ENCODE measurements around the gene CLK1.

The CLK1 gene

GRCh38 chr2:200863782-200864175, 679 bp downstream of the CLK1 start:
- Mint-ChIP-seq H3K36me3 (peaks cover 26% of the 10 kb centered on the region), H3K4me1 (peaks cover 30% of the 10 kb centered on the region), H3K27ac (peak overlapping the region; percentile 97), H3K4me3 (peak overlapping the region; percentile 95), H3K27me3 (no peaks in the 10 kb centered on the region), H3K9me3 (no peaks in the 10 kb centered on the region)
- ATAC-seq (ENCODE audit: low read depth) (peak; percentile 7), DNase-seq (ENCODE audit: low spot score in 2 of 2) (peak in 1 of 2 donors; percentile 33)

DNA sequence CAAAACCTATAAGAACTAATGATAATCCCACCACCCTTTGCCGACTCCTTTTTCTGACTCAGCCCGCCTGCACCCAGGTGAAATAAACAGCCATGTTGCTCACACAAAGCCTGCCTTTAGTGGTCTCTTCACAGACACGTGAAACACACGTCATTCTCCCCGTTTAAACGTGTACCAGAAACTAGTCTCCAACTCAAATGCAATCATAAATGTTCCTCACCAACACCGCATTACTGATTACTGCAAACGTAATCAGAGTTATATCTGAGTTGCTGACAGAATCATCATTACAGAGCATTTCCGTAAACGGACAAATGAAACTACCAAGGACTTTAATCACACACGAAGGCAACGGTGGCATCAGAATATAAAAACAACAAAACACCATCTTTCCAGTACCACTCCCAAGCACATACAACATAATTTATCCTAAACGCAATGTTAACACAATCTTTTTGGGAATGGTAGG, 1.9 kb downstream of the CLK1 start:
- Mint-ChIP-seq H3K4me3 (peak overlapping the region; percentile 95), H3K4me1 (peaks cover 35% of the 10 kb centered on the region), H3K27ac (peak overlapping the region; percentile 97), H3K36me3 (peaks cover 37% of the 10 kb centered on the region), H3K9me3 (no peaks in the 10 kb centered on the region), H3K27me3 (no peaks in the 10 kb centered on the region)
- DNase-seq (ENCODE audit: low spot score in 2 of 2) (peak; percentile 35 to 48), ATAC-seq (ENCODE audit: low read depth) (peak; percentile 17)

GRCh38 chr2:200861617-200862155, 2.8 kb downstream of the CLK1 start:
- Mint-ChIP-seq H3K36me3 (peaks cover 43% of the 10 kb centered on the region), H3K4me1 (peaks cover 35% of the 10 kb centered on the region), H3K27me3 (no peaks in the 10 kb centered on the region), H3K9me3 (no peaks in the 10 kb centered on the region), H3K27ac (peak overlapping the region; percentile 97), H3K4me3 (peak overlapping the region; percentile 95)
- ATAC-seq (ENCODE audit: low read depth) (no peak), DNase-seq (ENCODE audit: low spot score in 2 of 2) (no peak)

GRCh38 chr2:200860092-200860795, 4.2 kb downstream of the CLK1 start:
- peak overlapping the region; percentile 84 for H3K4me3 Mint-ChIP-seq
- H3K4me1 Mint-ChIP-seq, result peaks cover 37% of the 10 kb centered on the region
- DNase-seq (ENCODE audit: low spot score in 2 of 2) (no peak), ATAC-seq (ENCODE audit: low read depth) (no peak)
- no peaks in the 10 kb centered on the region for H3K27me3 Mint-ChIP-seq
- H3K27ac Mint-ChIP-seq, result peak overlapping the region; percentile 88
- H3K36me3 Mint-ChIP-seq, result peaks cover 46% of the 10 kb centered on the region
- no peaks in the 10 kb centered on the region for H3K9me3 Mint-ChIP-seq

DNA sequence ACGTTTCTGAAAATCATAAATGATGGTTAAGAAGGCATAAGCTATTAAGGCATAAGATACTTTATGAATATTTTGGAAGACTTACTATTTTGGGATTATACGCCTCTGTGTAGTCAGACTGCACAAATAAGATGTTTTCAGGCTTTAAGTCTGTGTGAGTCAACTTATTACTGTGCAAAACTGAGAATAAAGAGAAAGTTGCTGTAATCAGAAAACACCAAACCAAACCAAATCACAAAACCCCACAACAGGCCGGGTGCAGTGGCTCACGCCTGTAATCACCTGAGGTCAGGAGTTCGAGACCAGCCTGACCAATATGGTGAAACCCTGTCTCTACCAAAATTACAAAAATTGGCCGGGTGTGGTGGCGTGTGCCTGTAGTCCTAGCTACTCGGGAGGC, 7.7 kb downstream of the CLK1 start:
- no peaks in the 10 kb centered on the region for H3K9me3 Mint-ChIP-seq
- no peak for DNase-seq (ENCODE audit: low spot score in 2 of 2)
- no peak overlapping the region for H3K4me3 Mint-ChIP-seq
- peak overlapping the region; percentile 8 for H3K27ac Mint-ChIP-seq
- ATAC-seq (ENCODE audit: low read depth), result no peak
- no peaks in the 10 kb centered on the region for H3K27me3 Mint-ChIP-seq
- peaks cover 26% of the 10 kb centered on the region for H3K4me1 Mint-ChIP-seq
- peaks cover 50% of the 10 kb centered on the region for H3K36me3 Mint-ChIP-seq

- Mint-ChIP-seq H3K9me3 (no peaks in the 10 kb centered on the region), H3K27me3 (no peaks in the 10 kb centered on the region), H3K4me3 (no peak overlapping the region), H3K36me3 (peaks cover 28% of the 10 kb centered on the region), H3K27ac (peak overlapping the region; percentile 86), H3K4me1 (peaks cover 2% of the 10 kb centered on the region)
- no peak for ATAC-seq (ENCODE audit: low read depth)
- no peak for DNase-seq (ENCODE audit: low spot score in 2 of 2)
These were observed 11.9 kb downstream of the CLK1 start for GRCh38 chr2:200852605-200853004.

DNA sequence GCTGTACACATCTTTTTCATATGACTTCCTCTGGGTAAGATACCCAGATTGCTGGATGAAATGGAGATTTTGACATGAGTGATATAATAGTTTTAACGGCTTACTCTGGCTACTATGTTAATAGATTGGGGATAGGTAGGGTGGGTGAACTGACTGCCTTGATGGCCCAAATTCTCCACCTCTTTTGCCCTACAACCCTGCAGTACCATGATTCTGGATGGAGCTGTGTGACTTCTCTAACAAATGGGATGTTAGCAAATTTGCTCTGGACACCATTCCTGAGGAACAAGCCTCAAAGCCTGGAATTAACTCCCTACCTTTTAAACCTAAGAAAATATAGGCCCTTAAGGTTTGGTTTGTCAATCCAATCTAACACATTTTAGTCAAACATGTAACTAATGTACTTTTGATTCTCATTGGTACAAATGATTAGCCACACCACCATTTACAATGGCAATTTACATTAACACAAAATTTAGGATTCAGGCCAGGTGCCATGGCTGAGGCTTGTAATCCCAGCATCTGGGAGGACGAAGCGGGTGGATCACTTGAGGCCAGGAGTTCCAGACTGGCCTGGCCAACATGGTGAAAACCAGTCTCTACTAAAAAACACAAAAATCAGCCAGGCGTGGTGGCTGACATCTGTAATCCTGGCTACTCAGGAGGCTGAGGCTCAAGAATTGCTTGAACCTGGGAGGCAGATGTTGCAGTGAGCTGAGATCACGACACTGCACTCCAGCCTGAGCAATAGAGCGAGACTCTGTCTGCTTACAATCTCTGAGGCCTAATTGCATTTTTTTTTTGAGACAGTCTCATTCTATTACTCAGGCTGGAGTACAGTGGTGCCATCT, 12.8 kb downstream of the CLK1 start:
- no peaks in the 10 kb centered on the region for H3K27me3 Mint-ChIP-seq
- no peaks in the 10 kb centered on the region for H3K9me3 Mint-ChIP-seq
- no peak for DNase-seq (ENCODE audit: low spot score in 2 of 2)
- peaks cover 21% of the 10 kb centered on the region for H3K36me3 Mint-ChIP-seq
- peak overlapping the region; percentile 86 for H3K27ac Mint-ChIP-seq
- H3K4me1 Mint-ChIP-seq, result peaks cover 1% of the 10 kb centered on the region
- H3K4me3 Mint-ChIP-seq, result no peak overlapping the region
- ATAC-seq (ENCODE audit: low read depth), result peak; percentile 8

- no peak for ATAC-seq (ENCODE audit: low read depth)
- DNase-seq (ENCODE audit: low spot score in 2 of 2), result no peak
- Mint-ChIP-seq H3K4me3 (no peak overlapping the region), H3K9me3 (no peaks in the 10 kb centered on the region), H3K27me3 (no peaks in the 10 kb centered on the region), H3K4me1 (no peaks in the 10 kb centered on the region), H3K27ac (no peak overlapping the region), H3K36me3 (peaks cover 20% of the 10 kb centered on the region)
These were observed 13.8 kb downstream of the CLK1 start for GRCh38 chr2:200850512-200851256.

- Mint-ChIP-seq H3K4me1 (no peaks in the 10 kb centered on the region), H3K27me3 (no peaks in the 10 kb centered on the region), H3K27ac (peak overlapping the region; percentile 36)
These were observed 16.5 kb downstream of the CLK1 start for GRCh38 chr2:200847939-200848338.

DNA sequence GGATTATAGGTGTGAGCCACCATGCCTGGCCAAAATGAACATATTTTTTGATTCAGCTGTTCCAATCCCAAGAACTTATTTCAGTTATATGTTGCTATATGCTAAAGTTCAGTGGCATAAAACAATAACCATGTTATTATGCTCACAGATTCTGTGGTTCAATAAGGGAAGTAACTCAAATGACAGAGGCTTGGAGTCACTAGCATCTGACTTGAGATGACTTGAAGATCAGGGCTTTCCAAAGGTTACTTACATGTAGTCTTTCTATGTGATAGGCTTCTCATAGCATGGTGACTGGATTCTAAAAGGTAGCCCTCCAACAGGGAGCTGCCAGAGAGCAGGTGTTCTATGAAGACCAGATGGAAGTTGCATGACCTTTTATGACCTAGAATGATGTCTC, 17.2 kb downstream of the CLK1 start:
- Mint-ChIP-seq H3K27ac (no peak overlapping the region), H3K27me3 (no peaks in the 10 kb centered on the region), H3K36me3 (peaks cover 5% of the 10 kb centered on the region), H3K4me3 (no peak overlapping the region), H3K4me1 (no peaks in the 10 kb centered on the region), H3K9me3 (no peaks in the 10 kb centered on the region)
- DNase-seq (ENCODE audit: low spot score in 2 of 2), result no peak
- no peak for ATAC-seq (ENCODE audit: low read depth)

More at GRCh38 chr2:200847939-200848338, 16.5 kb downstream of the CLK1 start:
- DNase-seq (ENCODE audit: low spot score in 2 of 2) (no peak), ATAC-seq (ENCODE audit: low read depth) (no peak)
- Mint-ChIP-seq H3K4me3 (no peak overlapping the region), H3K9me3 (no peaks in the 10 kb centered on the region), H3K36me3 (peaks cover 11% of the 10 kb centered on the region)

DNA sequence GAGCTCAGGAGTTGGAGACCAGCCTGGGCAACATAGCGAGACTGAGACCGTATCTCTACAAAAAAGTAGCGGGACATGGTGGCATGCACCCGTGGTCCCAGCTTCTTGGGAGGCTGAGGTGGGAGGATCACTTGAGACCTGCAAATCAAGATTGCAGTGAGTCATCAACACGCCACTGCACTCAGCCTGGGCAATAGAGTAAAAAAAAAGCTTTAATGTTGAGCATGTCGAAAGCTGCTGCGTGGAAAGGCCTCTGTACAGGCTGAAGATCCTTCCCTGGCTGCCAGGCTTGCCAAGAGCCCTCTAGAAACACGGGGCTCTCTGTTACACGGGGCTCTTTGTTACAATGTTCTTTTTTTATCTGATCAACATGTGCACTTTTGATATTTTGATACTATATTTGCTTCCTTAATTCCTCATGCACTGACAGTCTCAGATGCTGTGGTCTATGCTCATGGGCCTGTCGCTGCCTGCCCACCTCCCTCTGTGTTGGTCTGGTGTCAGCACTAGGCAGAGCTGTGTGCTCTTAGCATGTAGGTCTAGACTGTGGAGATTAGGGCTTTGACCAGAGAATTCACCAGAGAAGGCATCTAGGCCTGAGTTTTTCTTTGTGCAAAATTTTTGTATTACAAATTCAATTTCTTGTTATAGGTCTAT, 18.7 kb downstream of the CLK1 start:
- no peak for ATAC-seq (ENCODE audit: low read depth)
- Mint-ChIP-seq H3K9me3 (no peaks in the 10 kb centered on the region), H3K4me1 (no peaks in the 10 kb centered on the region), H3K36me3 (peaks cover 2% of the 10 kb centered on the region), H3K4me3 (no peak overlapping the region), H3K27ac (no peak overlapping the region), H3K27me3 (no peaks in the 10 kb centered on the region)
- DNase-seq (ENCODE audit: low spot score in 2 of 2), result no peak

DNA sequence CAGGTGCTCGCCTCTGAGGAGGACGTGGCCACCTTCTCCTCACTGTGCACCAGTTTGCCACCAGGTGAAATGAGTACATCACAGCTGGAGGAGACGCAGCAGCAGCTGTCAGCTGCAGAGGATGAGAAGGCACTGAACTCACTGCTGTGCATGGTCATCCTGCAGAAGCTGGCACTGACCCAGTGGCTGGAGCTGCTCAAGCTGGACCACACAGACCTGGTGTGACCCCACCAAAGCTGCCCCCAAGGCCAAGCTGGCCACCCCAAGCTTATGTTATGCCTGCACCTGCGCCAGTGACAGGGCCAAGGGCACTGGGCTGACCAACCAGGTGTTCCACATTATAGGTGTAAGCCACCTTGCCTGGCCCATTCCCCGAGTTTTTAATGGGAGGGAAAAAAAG, 19.3 kb downstream of the CLK1 start:
- Mint-ChIP-seq H3K36me3 (no peaks in the 10 kb centered on the region), H3K4me3 (no peak overlapping the region), H3K9me3 (no peaks in the 10 kb centered on the region), H3K4me1 (no peaks in the 10 kb centered on the region), H3K27ac (no peak overlapping the region), H3K27me3 (no peaks in the 10 kb centered on the region)
- no peak for DNase-seq (ENCODE audit: low spot score in 2 of 2)
- ATAC-seq (ENCODE audit: low read depth), result no peak
